ENCODE measurements around the gene SEMA5A. TPM values are rescaled to one million over a fixed set of nuclear protein-coding genes. Genes with fewer than 3 reads are reported as not detected.

The SEMA5A gene
- total RNA-seq, 1 donor from 2014 or later, result 0.51 TPM

DNA sequence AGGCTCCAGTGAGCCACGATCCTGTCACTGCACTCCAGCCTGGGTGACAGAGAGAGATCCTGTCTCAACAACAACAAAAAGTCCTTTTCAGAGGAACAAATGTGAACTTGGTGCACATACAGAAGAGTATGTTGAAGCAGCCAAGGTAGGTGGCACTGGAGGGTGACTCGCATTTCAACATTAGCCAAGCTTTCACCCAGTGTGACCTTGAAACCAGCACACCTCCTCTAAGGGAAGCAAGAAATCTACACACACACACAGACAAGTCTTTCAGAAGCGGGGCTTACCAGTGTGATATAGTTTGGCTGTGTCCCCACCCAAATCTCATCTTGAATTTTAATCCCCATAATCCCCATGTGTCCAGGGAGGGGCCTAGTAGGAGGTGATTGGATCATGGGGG, 225.2 kb downstream of the SEMA5A start:
- no peak for TF ChIP-seq CTCF (IDR thresholded peaks at IDR 0.05; ENCODE audit: partially characterized antibody, unreplicated experiment)
- H3K27ac Mint-ChIP-seq (ENCODE audit: unreplicated experiment), result no peak overlapping the region
- H3K36me3 Mint-ChIP-seq (ENCODE audit: unreplicated experiment), result no peaks in the 10 kb centered on the region
- H3K27me3 Mint-ChIP-seq (ENCODE audit: unreplicated experiment), result peaks cover 2% of the 10 kb centered on the region
- no peaks in the 10 kb centered on the region for H3K9me3 Mint-ChIP-seq (ENCODE audit: unreplicated experiment)
- H3K4me3 Mint-ChIP-seq (ENCODE audit: unreplicated experiment), result no peak overlapping the region
- H3K4me1 Mint-ChIP-seq (ENCODE audit: low read depth, unreplicated experiment), result no peaks in the 10 kb centered on the region
- no peak for DNase-seq

- Mint-ChIP-seq H3K36me3 (ENCODE audit: unreplicated experiment) (no peaks in the 10 kb centered on the region), H3K9me3 (ENCODE audit: unreplicated experiment) (no peaks in the 10 kb centered on the region), H3K27me3 (ENCODE audit: unreplicated experiment) (peaks cover 2% of the 10 kb centered on the region), H3K4me1 (ENCODE audit: low read depth, unreplicated experiment) (no peaks in the 10 kb centered on the region), H3K4me3 (ENCODE audit: unreplicated experiment) (no peak overlapping the region), H3K27ac (ENCODE audit: unreplicated experiment) (no peak overlapping the region)
- DNase-seq, result no peak
- TF ChIP-seq CTCF (IDR thresholded peaks at IDR 0.05; ENCODE audit: partially characterized antibody, unreplicated experiment), result no peak
Observed at GRCh38 chr5:9318031-9318430, 227.8 kb downstream of the SEMA5A start.

DNA sequence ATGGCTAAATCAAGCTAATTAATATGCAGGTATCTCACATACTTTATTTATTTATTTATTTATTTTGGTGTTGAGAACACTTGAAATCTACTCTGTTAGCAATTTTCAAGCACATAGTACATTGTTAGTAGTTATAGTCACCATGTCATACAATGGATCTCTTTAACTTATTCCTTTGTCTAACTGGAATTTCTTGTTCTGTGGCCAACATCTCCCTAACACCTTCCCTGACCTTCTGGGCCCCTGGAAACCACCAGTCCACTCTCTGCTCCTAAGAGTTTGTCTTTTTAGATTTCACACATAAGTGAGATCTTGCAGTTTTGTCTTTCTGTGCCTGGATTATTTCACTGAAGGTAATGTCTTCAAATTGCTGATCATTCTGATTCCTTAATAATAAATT, 229.1 kb downstream of the SEMA5A start:
- Mint-ChIP-seq H3K4me1 (ENCODE audit: low read depth, unreplicated experiment) (no peaks in the 10 kb centered on the region), H3K27ac (ENCODE audit: unreplicated experiment) (no peak overlapping the region), H3K4me3 (ENCODE audit: unreplicated experiment) (no peak overlapping the region), H3K36me3 (ENCODE audit: unreplicated experiment) (no peaks in the 10 kb centered on the region), H3K9me3 (ENCODE audit: unreplicated experiment) (no peaks in the 10 kb centered on the region), H3K27me3 (ENCODE audit: unreplicated experiment) (peaks cover 2% of the 10 kb centered on the region)
- no peak for TF ChIP-seq CTCF (IDR thresholded peaks at IDR 0.05; ENCODE audit: partially characterized antibody, unreplicated experiment)
- no peak for DNase-seq

GRCh38 chr5:9316041-9316440, 229.8 kb downstream of the SEMA5A start:
- H3K27ac Mint-ChIP-seq (ENCODE audit: unreplicated experiment), result no peak overlapping the region
- no peak for TF ChIP-seq CTCF (IDR thresholded peaks at IDR 0.05; ENCODE audit: partially characterized antibody, unreplicated experiment)
- no peak overlapping the region for H3K4me3 Mint-ChIP-seq (ENCODE audit: unreplicated experiment)

GRCh38 chr5:9314558-9314957, 231.3 kb downstream of the SEMA5A start:
- TF ChIP-seq CTCF (IDR thresholded peaks at IDR 0.05; ENCODE audit: partially characterized antibody, unreplicated experiment), result no peak
- no peak overlapping the region for H3K27ac Mint-ChIP-seq (ENCODE audit: unreplicated experiment)
- H3K4me1 Mint-ChIP-seq (ENCODE audit: low read depth, unreplicated experiment), result no peaks in the 10 kb centered on the region
- H3K36me3 Mint-ChIP-seq (ENCODE audit: unreplicated experiment), result no peaks in the 10 kb centered on the region
- H3K4me3 Mint-ChIP-seq (ENCODE audit: unreplicated experiment), result no peak overlapping the region
- H3K27me3 Mint-ChIP-seq (ENCODE audit: unreplicated experiment), result peaks cover 2% of the 10 kb centered on the region
- H3K9me3 Mint-ChIP-seq (ENCODE audit: unreplicated experiment), result no peaks in the 10 kb centered on the region
- DNase-seq, result no peak

More at GRCh38 chr5:9316041-9316440, 229.8 kb downstream of the SEMA5A start:
- H3K27me3 Mint-ChIP-seq (ENCODE audit: unreplicated experiment), result peaks cover 2% of the 10 kb centered on the region
- H3K36me3 Mint-ChIP-seq (ENCODE audit: unreplicated experiment), result no peaks in the 10 kb centered on the region
- no peaks in the 10 kb centered on the region for H3K4me1 Mint-ChIP-seq (ENCODE audit: low read depth, unreplicated experiment)
- no peaks in the 10 kb centered on the region for H3K9me3 Mint-ChIP-seq (ENCODE audit: unreplicated experiment)
- DNase-seq, result no peak
